NCI-H2196 treated with DMSO at 0.1 percent for 48 hours (cell line): Measurements from ENCODE around the gene TEX52.
"Not testable (repeated sequence)": the region's sequence is repeated elsewhere in the genome, so short reads cannot be mapped to it uniquely, and the experiment has no call there.

Source experiments
- DNase-seq: peaks from one replicate; lab custom pipeline; 2025; ENCODE audit not compliant: unreplicated experiment; lab: John Stamatoyannopoulos, UW

The TEX52 gene

DNA sequence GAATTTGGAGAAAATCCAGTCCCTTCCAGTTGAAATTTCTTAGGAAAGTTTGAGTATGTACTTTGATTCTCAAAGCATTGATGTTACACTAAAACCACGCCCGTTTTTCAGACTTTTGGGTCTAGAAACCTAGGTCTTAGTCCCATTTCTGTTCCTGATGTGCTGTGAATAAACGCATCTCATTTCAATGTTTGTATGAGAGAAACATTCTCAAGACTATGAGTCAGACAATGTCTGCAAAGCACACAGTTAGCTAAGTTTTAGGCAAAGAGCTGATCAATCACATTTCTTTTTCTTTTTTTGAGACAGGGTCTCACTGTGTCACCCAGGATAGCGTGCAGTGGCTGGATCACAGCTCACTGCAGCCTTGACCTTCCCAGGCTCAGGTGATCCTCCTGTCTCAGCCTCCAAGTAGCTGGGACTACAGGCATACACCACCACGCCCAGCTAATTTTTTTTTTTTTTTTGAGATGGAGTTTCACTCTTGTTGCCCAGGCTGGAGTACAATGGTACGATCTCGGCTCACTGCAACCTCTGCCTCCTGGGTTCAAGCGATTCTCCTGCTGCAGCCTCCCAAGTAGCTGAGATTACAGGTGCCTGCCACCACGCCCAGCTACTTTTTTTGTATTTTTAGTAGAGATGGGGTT, 12.3 kb upstream of the TEX52 start:
- DNase-seq: not testable (repeated sequence)

DNA sequence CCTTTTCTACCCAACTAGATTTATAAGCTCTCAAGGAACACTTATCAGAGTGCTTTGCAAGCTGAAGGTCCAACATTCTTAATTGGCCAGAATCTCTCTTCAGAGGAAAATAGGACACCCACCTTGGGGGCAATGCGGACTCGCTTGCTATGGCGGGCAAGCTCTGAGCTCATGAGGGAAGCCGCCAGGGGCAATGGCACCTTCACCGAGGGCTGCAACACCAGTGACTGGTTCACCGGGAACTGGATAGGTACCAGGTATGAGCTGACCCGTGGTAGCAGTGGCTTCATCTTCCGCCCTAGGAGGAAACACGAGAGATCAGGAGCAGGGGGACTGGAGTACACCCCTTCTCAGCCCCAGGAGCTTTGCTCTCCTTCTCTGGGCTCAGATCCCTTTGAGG, 7.4 kb upstream of the TEX52 start:
- no peak for DNase-seq

DNA sequence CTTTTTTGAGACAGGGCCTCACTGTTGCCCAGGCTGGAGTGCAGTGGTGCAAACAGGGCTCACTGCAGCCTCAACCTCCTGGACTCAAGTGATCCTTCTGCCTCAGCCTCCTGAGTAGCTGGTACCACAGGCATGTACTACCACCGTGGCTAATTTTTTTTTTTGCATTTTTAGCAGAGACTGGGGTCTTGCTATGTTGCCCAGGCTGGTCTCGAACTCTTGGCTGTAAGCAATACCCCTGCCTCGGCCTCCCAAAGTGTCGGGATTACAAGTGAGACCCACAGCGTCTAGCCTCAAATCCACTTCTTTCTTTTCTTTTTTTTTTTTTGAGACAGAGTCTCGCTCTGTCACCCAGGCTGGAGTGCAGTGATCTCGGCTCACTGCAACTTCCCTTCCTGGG, 6.6 kb upstream of the TEX52 start:
- not testable (repeated sequence) for DNase-seq

DNA sequence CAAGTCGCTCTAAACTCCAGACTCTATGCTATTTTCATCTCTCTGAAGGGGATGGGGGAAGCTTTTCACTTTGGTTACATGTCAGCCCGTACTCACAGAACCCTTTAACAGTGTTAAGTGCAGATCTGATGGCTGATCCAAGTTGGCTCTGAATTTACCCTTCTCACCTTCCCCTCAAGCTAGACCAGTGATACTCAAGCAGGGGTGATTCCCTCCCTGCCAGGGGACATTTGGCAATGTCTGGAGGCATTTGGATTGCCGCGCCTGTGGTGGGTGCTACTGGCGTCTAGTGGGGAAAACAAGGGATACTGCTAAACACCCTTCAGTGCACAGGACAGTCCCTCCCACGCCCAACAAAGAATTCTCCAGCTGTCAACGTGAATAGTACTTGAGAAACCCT, 6.0 kb upstream of the TEX52 start:
- DNase-seq: no peak

DNA sequence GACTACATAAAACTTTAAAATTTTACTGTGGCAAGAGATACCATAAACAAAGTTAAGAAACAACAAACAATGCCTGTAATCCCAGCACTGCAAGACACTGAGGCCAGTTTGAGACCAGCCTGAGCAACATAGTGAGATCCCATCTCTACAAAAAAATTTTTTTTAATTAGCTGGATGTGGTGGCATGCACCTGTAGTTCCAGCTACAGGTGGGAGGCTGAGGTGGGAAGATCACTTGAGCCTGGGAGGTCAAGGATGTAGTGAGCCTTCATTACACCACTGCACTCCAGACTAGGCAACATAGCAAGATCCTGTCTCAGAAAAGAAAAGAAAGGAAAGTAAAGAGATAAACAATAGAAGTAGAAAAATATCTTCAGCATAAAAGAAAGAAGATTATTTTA, 3.3 kb upstream of the TEX52 start:
- DNase-seq: no peak

DNA sequence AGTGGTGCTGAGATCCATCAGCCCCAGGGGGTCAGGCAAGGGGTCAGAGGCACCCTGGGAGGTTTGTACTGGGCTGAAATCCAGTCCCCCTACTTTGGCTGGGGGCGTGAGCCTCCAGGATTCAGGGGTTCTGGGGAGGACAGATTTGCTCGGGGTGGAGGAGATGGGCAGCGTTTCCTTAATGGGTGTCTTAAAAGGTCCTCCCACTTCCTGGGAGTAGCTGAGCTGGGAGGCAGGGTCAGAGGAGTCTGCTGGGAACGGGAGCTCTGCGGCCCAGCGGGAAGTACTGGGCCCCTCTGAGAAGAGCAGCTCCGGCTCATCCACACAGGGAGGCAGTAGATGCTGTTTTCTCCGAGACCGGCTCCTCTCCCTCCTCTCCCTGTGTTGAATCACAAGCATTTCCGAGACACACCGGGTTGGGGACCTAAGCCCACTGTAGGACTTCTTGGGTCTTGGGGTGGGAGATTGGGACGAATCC, 2.1 kb upstream of the TEX52 start:
- DNase-seq: no peak

DNA sequence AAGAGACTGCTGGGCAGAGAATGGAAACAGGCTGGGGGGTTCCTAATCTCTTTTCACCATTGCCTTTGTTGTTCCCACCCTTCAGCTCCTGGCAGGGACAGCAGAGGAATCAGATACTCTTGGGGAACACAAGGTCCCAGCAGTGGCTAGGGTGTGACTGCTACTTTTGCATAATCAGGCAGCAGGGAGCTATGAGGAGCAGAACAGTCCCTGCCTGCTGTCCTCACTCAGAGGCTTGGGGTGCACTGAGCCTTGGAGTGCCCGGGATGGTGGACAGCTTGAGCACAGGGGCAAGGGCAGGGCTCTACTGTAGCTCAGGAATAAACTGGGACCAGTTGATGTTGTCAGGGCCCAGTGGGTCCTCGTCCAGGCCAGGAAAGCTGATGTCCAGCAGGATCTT, 1.5 kb upstream of the TEX52 start:
- no peak for DNase-seq

DNA sequence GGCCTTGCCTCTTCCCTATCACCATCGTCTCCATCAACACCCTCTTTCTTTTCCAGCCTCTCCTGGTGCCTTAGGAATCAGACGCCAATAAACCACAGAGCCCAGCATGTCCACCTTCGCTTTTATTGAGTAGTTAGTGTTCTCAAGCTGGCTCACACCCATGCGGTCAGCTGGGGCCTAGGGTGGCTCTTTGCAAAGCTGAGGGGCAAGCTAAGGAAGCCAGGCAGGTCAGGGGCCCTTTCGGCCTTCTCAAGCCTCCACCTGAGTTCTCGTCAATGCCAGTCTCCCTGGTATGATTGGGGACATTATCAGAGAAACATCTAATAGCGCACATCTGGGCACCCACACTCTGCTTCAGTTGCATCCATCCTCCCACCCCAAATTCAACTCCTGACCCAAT, 737 bp upstream of the TEX52 start:
- no peak for DNase-seq

DNA sequence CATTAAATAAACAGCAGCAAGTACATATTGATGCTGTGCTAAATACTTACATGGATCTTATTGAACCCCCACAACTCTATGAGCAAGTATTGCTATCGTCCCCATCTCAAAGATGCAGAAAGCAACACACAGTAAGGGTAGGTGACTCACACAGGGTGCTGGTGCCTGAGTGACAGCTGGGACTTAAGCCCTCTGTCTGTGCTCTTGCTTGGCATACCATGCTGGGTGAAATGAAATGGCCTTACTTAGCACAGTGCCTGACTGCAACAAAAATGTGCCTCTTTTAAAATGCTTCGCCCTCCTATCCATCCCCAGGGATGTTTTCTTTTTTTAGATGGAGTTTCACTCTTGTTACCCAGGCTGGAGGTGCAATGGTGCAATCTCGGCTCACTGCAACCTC, 788 bp downstream of the TEX52 start:
- no peak for DNase-seq

DNA sequence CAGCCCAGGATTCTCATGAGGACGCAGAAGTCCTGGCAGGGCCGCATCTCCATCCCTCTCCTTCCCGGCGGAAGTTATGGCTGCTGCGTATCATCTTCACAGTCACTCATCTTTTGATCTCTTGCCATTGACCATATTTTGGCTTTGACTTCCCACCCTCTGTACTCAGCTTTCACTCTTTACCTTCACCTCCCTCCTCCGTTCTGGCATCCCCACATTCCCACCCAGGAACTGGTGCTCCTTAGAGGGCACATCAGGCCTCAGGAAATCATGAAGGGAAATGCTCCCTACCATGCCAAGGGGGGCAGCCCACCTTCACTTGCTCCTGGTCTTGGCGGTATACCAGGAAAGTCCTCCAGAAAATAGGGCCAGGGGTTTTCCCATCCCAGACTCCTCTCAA, 1.3 kb downstream of the TEX52 start:
- DNase-seq: no peak

DNA sequence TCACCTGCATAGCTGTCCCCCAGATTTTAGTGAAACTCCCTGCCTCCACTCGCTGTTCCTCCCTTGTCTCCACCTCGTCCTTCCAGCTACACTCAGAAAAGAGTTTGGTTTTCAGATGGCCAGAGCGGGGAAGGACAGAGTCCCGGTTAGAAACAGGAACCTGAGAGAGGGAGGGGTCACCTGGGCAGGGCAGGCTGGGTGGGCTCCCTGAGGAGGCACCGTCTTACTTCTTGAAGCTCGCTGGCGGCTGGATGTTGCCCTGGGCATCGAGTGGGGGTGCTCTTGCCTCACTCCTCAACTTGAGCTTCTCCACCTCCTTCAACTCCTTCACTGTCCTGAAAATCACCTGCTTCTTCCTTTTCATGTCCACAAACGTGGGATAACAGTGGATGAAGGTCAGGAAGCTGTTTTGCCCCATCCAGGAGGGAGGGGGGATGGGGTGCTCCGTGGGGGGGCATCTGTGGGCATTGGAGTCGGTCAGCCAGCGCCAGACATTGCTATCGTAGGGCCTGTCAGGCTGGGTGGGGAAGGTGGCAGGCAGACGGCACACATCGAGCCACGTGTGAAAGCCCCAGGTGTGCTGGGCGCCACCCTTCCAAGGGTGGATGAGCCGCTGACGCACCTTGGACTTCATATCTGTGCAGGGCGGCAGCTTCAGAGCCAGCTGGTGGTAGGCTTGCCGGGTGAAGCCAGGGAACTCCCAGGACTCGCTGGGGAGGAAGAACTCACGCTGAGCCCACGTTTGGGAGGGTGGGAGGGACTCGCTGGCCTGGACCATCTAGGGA, 2.0 kb downstream of the TEX52 start:
- no peak for DNase-seq

DNA sequence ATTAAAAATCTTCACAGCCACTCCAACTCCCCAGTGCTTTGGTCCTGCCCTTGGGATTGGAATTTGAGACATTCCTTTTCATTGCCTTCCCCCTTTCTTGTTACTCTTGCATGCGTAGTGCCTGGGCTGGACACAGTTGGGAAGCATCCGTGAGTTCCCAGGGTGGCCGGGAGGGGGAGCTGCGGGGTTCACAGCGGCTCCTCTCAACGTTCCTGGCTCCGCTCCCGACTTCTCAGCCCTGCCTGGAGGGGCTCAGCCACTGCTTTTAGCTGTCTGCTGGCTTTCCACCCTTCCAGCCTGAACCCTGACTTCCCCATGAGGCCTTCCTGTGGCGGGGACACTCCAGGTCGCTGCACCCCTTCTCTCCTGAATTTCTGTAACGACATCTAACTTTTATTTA, 3.2 kb downstream of the TEX52 start:
- DNase-seq: no peak

DNA sequence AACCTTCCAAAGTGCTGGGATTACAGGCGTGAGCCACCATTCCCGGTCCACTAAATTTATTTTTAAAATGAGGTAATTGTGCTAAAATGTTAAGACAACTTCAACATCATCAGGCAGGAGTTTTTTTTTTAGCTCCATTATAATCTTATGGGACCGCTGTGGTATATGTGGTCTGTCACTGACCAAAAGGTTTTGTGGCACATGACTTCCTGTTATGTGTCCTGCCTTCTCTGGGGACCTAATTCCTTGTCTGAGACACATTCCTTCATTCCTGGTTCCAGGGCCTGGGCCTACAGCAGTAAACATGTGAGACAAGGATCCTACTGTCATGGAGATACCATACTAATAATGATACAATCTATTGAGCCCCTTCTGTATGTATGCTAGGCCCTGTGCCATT, 4.9 kb downstream of the TEX52 start:
- no peak for DNase-seq

DNA sequence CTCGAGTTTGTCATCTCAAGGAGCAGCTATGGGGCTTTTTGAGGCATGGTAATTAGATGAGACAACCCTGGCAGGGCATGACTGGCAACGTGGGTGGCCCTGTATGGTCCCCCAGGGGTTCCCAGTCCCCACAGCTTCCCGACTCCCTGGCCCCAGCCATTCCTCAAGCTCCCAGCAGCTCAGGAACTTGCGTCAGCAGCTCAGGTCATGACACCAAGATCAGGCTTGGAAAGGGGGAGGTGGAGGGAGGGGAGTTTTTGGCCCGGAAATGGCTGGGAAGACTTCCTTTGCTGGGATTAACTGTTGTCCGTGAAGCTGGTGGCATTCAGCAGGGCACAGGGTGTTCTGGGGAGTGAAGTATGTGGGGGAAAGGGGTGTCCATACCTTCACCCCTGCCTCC, 11.6 kb downstream of the TEX52 start:
- no peak for DNase-seq

DNA sequence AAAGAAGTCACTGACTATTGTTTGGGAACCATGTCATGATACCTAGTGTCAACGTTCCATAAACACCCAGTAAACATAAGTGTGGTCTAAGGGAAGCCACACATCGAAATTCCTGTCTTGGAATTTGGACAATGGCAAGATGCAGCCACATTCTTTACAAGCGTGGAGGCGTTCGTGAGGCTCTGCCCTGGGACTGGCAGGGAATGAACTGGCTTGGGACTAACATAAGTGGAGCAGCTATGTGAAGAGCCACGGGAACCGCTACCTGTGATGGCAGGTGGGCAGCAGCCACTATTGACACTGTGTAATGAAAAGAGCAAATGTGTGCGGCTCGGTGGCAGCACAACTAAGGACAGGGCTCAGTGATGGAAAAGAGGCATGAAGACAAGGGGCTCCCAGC, 12.1 kb downstream of the TEX52 start:
- no peak for DNase-seq

DNA sequence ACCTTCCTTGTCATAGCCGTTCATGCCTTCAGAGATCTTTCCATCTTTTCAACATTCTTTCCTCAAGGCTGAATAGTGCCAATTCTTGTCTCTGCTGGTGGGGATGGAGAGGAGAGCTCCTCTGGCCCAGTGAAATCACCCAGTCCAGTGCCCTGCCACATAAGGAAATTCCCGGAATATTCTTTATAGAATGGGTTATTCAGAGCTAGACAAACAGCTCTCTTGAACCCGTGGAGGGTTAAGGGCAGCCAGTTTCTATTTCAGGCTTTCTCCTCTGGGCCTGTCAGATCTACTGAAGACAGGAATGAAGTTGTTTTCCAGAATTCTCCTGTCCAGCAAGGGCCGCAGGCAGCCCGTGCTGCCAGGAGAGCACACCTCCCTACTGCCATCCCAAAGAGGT, 13.9 kb downstream of the TEX52 start:
- no peak for DNase-seq

DNA sequence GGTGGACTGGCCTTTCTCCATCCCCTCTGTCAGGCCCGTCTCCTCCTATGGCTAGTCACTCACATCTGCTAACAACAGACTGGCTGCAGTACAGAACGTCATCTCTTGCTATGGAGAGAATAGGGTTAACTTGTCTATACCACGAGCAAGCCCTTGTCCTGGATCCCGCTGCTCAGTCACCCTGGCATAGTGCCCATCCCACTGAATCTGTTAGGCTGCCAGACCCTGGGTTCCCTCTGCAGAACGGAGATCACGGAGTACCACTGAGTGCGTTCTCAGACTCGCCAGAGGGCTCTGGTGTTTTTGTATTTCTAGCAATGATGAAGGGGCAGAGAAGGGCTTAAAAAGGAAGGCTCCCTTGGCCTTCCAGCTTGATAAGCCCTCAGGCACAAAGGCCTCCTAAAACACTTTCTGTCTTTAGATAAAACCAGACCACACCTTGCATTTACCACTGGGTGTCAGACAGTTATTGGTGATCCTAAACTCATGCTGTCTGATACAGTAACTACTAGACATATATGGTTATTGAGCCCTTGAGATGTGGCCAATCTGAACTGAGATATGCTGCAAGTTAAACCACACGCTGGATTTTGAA, 15.7 kb downstream of the TEX52 start:
- DNase-seq: no peak

DNA sequence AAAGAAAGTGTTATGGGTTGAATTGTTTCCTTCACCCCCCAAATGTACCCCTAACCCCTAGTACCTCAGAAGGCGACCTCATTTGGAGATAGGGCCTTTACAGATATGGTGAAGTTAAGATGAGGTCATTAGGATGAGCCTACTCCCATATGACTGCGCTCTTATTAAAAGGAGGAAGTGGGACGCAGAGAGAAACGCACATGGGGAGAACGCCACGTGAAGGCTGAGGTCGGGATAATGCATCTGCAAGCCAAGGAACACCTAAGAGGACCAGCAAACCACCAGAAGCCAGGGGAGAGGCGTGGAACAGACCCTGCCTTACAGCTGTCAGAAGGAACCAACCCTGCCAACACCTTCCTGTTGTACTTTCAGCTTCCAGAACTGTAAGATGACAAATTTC, 20.3 kb downstream of the TEX52 start:
- no peak for DNase-seq

DNA sequence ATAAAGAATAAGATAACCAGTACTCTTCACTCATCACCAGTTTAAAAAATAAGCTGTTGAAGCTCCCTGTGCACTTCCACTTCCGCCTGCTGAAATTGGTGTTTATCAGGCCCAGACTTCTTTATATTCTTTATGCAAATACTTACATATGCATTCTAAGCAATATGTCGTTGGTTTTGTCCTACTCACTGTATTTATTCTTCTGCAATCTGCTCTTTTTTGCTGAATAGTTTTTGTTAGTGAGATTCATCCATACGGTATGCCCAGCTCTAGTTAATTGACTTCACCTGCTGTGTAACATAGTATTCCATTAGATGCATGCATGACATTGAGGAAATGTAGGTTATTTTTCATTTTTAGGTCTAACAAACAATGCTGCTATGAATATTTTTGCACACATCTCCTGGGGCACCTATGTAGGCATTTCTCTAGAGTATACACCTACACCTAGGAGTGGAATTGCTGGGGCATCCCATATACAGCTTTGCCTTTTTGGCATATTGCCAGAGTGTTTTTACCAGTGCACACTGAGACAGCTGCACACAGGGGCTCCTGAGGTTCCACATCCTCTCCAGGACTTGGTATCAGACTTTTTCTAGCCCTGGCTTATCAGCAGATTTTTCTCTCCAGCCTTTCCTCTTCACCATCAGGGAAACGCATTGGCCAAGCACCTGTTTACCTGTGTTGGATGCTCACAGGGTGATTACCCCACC, 21.0 kb downstream of the TEX52 start:
- no peak for DNase-seq

DNA sequence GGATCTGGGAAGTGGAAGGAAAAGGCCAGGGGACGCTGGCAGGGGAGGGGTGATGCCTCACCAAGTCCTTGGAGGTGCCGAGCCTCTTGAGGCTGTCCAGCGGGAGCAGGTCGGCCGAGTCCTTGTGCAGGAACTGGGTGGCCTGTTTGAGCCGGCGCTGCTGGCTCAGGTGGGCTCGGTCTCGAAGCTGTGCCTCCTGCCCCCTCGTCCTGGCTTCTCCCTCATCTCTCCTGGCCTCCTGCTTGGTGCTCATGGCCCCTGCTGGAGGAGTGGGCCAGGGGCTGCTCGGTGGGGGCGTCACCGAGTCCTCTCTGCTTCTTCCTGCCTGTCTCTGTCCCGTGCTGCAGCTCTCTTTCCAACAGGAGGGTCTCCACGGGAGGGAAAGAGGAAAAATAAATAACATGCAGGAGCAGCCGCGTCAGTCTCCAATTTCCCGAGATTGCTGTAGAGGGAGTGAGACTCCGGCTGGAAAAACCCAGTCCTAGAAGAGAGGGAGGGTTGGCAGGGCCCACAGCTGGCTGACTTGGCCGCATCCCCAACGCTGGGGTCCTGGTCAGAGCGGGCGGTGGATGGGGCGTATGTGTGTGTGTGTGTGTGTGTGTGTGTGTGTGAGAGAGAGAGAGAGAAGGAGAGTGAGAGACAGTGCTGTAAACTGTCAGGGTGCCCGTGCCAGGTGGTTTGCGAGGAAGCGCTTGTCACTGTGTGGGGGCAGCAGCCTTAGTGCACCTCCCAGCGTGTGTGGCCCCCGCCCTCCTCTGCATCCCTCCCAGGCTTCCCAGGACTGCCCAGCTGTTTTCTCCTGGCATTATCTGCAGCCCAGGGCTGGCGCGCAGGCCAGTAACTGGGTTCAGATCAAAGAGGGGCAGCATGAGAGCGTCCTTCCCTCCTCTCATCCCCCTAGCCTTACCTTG, 22.0 kb downstream of the TEX52 start, which contains the start of gene NRIP2:
Gene NRIP2 (minus strand): TSS at position 455 of the 911 bp plus-strand sequence. CDS start 52 bp downstream, at position 403.
- no peak for DNase-seq

DNA sequence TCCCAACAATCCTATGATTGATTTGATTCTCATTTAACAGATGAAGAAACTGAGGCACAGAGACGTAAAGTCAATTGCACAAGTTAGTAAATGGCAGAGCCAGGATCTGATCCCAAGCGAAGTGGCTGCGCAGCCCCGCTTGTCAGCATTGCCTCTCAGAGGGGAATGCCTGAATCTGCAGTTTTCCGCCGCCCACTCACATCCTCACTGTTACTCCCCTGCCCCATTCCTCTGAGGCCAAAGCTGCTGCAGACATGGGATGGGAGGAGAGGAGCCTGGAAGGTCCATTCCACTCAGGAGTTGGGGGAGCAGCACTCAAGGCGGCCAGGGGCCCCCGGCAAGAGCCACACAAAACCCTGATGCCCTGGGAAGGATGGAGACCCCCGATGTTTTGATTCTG, 23.0 kb downstream of the TEX52 start:
- no peak for DNase-seq
